PFSK-1 (cell line): ENCODE measurements around the gene FAM222B.

Experiments
- FOXP2 ChIP-seq: optimal IDR thresholded peaks from 2 replicates; pipeline ENCODE3; 2011; ENCODE audit warnings: borderline replicate concordance, control low read depth, inconsistent platforms; ENCODE audit not compliant: insufficient read depth; ENCODE audit errors: extremely low read length, extremely low read depth
- POLR2AphosphoS5 ChIP-seq: IDR thresholded peaks from 2 replicates; pipeline ENCODE4 v1.6.1; 2012; ENCODE audit warnings: low read depth, mild to moderate bottlenecking, control low read depth, low read length, moderate library complexity
- SIN3A ChIP-seq: IDR thresholded peaks from 2 replicates; pipeline ENCODE4 v1.6.1; 2012; ENCODE audit warnings: mild to moderate bottlenecking, low read length, moderate library complexity, borderline replicate concordance; ENCODE audit not compliant: insufficient read depth
- TAF1 ChIP-seq: IDR thresholded peaks from 2 replicates; pipeline ENCODE4 v1.6.1; 2012; ENCODE audit warnings: low read length, control low read depth, borderline replicate concordance; ENCODE audit not compliant: insufficient read depth
- TF ChIP-seq, protein P1 (sequence below), 2 experiments: IDR thresholded peaks; 2 replicates each; pipeline versions ENCODE4 v1.6.1 to v1.8.0; 2011 to 2012; ENCODE audit warnings: low read depth in 2 of 2, low read length in 2 of 2, control low read depth in 1 of 2, inconsistent platforms in 1 of 2, mild to moderate bottlenecking in 1 of 2, moderate library complexity in 1 of 2; ENCODE audit not compliant: insufficient read depth in 1 of 2

Gene FAM222B

DNA sequence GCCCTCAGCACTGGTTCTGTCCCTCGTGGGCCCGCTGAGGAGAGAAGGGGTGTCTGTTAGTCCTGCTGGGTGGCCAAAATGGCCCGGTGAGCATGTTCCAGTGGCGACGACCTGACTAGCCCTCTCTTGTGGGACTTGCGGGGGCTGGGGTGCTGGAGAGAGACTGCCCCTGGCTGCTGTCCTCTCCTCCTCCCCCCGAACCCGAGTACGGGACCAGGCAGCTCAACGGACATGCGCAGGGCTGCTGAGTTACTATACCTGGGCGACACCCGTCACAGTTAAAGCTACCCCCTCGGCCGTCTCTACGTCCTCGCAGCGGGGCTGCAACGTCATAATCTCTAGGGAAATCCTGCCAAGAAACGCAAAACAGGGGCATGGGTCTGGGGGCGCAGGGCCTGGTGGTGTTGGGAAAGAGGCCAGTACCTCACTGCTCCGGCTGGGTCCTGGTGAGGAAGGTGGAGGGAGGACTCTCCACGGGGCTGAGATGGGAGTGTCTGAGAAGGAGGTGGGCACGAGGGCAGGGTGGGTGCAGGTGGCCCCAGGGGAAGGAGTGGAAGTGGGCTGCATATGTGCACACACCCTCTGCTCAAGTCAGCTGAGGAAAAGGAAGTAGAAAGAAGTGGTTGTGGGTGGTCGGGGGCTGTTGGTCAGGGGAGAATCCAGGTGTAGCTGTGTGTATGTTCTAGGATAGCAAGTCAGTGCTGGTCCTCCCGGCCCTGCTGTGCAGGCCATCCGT is 41.5 kb upstream of the FAM222B start:
- TF ChIP-seq FOXP2 (no peak), POLR2AphosphoS5 (no peak; the same call in 1 of the 2 replicates), TAF1 (no peak), SIN3A (no peak)
- TF ChIP-seq, protein P1, sequence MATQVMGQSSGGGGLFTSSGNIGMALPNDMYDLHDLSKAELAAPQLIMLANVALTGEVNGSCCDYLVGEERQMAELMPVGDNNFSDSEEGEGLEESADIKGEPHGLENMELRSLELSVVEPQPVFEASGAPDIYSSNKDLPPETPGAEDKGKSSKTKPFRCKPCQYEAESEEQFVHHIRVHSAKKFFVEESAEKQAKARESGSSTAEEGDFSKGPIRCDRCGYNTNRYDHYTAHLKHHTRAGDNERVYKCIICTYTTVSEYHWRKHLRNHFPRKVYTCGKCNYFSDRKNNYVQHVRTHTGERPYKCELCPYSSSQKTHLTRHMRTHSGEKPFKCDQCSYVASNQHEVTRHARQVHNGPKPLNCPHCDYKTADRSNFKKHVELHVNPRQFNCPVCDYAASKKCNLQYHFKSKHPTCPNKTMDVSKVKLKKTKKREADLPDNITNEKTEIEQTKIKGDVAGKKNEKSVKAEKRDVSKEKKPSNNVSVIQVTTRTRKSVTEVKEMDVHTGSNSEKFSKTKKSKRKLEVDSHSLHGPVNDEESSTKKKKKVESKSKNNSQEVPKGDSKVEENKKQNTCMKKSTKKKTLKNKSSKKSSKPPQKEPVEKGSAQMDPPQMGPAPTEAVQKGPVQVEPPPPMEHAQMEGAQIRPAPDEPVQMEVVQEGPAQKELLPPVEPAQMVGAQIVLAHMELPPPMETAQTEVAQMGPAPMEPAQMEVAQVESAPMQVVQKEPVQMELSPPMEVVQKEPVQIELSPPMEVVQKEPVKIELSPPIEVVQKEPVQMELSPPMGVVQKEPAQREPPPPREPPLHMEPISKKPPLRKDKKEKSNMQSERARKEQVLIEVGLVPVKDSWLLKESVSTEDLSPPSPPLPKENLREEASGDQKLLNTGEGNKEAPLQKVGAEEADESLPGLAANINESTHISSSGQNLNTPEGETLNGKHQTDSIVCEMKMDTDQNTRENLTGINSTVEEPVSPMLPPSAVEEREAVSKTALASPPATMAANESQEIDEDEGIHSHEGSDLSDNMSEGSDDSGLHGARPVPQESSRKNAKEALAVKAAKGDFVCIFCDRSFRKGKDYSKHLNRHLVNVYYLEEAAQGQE (IDR thresholded peaks at IDR 0.05; ENCODE audit: insufficient read depth in 1 of 2, low read depth in 2 of 2, low read length in 2 of 2): no peak

DNA sequence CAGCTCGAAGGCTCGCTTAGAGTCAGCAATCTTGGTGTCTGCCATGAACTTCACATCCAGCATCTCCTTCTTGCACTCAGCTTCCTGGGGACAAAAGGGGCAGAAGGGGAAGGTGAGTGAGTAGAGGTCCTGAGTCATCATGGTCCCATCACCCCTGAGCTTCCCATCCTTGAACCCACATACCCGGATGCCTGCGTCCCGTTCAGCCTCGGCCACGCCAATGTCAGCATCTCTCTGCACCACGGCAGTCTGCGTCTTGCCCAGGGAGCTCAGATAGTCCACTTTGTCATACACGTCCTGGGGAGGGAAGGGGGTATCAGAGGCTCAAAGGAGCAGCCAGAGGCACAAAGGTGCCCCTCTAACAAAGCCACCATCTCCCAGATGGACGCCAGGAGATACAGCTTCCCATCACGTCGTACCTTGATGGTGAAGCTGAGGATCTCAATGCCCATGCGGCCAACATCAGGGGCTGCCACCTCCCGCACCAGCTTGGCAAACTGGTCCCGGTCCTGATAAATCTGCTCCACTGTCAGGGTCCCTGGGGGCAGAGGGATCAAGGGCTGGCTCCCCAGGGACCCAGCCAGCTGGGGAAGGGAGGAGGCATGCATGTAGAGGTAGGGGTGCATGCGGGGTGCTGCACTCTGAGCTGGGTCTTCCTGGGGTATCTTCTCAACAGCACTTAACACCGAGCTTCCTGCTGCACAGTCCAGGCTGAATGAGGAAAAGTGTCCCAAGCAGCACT is 39.7 kb upstream of the FAM222B start:
- TF ChIP-seq, protein P1 (IDR thresholded peaks at IDR 0.05; ENCODE audit: insufficient read depth in 1 of 2, low read depth in 2 of 2, low read length in 2 of 2): no peak
- TF ChIP-seq POLR2AphosphoS5 (no peak), FOXP2 (no peak), TAF1 (no peak), SIN3A (no peak)

DNA sequence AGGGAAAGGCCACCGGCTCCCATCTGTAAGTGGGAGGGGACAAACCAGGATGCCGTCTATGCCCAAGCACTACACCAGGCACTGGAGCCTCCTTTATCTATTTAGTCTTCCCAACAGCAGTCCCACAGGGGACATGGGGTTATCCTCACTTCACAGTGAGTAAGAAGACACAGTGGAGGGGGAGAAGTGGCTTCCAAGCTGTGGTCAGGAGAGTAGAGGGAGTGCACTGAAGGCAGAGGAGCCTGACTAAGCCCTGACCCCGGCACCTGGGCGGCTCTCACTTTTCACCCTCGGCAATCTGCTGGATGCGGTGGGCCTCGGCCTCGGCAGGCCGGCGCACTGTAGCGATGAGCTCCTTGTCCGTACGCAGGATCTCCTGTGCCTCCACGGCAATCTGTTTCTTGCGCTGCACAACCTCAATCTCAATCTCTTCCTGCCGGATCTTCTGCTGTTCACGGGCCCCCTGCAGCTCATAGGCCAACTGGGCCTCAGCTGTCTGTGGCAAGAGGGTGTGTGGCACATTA is 39.0 kb upstream of the FAM222B start:
- TF ChIP-seq FOXP2 (no peak), TAF1 (no peak), SIN3A (no peak), POLR2AphosphoS5 (no peak)
- TF ChIP-seq, protein P1 (IDR thresholded peaks at IDR 0.05; ENCODE audit: insufficient read depth in 1 of 2, low read depth in 2 of 2, low read length in 2 of 2): no peak

DNA sequence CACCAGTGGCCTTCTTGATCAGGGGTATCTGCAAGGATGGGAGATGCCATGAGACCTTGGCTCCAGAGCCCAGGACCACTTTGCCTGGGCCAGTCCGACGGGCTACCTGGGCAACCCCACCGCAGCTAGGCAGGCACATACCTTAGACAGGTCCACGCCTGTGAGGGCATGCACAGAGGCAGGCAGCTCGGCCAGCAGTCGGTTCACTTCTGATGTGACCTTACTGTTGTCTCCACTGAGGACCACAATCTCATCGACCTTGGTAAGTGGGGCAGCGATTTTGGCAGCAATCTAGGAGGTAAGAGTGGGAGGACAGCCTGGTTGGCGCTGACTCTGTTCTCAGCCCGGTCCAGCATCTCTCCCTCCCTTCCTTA is 38.0 kb upstream of the FAM222B start:
- TF ChIP-seq SIN3A: no peak

DNA sequence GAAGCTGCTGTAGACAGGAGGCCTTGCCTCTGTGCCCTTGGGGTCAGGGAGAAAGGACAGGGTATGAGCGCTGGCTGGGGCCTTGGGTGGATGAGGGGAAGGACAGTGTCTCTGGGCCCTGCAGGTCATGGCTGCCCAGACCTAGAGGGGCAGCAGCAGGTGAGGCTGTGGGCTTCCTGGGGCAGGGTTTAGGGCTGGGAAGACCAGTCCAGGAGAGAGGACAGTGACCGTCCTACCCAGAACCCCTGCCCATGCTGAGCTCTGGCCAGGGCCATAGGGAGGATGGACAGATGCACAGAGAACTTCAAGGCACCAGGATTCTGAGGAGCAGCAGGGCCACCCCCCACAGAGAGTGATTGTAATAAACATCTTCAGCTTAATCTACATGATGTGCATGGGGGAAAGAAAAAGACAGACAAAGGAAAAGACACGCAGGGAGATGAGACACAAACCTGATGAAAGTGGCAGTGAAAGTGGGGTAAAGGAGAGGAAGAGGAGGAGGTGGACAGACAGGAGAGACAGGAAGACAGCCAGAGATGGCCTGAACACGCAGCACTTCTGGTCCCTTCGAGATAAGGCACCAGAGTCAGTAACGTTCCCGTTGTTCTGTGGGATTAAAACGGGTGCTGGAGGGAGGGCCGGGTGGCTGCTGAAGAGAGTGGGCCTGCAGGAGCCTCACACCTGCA is 37.4 kb upstream of the FAM222B start:
- TF ChIP-seq TAF1: no peak
- TF ChIP-seq SIN3A: no peak
- TF ChIP-seq POLR2AphosphoS5: no peak
- TF ChIP-seq, protein P1 (IDR thresholded peaks at IDR 0.05; ENCODE audit: insufficient read depth in 1 of 2, low read depth in 2 of 2, low read length in 2 of 2): no peak
- TF ChIP-seq FOXP2: no peak
